Loucy (cell line): Measurements from ENCODE around the gene SMIM45.

Experiments
- H2AFZ ChIP-seq: fragments of 200-600 bp; sonication (generic); 2 replicates; pipeline ENCODE4 v1.6.0; 2016; ENCODE audit warnings: antibody characterized with exemption, mild to moderate bottlenecking, low read length, moderate library complexity
- H3F3A ChIP-seq: fragments of 200-600 bp; 2 replicates; pipeline ENCODE4 v1.6.0; 2016; ENCODE audit warnings: antibody characterized with exemption, low read depth, mild to moderate bottlenecking
- H3K27me3 ChIP-seq: fragments of 200-600 bp; sonication (generic); 2 replicates; pipeline ENCODE4 v1.6.1; 2014; ENCODE audit warnings: low read length, mild to moderate bottlenecking; ENCODE audit not compliant: insufficient read depth, poor library complexity, severe bottlenecking
- H3K36me3 ChIP-seq: fragments of 200-600 bp; sonication (generic); 2 replicates; pipeline ENCODE4 v1.6.1; 2016; ENCODE audit warnings: low read length; ENCODE audit not compliant: insufficient read depth
- H3K4me1 ChIP-seq: fragments of 200-600 bp; sonication (generic); 2 replicates; pipeline ENCODE4 v1.5.1; 2014; ENCODE audit warnings: low read length, mild to moderate bottlenecking; ENCODE audit not compliant: insufficient read depth, poor library complexity, severe bottlenecking
- H3K4me2 ChIP-seq: fragments of 200-600 bp; sonication (generic); 2 replicates; pipeline ENCODE4 v1.6.0; 2014; ENCODE audit warnings: antibody characterized with exemption, low read length, low read depth, mild to moderate bottlenecking; ENCODE audit not compliant: poor library complexity, severe bottlenecking
- H3K4me3 ChIP-seq: fragments of 200-600 bp; sonication (generic); 2 replicates; pipeline ENCODE4 v1.5.1; 2014; ENCODE audit warnings: low read length, mild to moderate bottlenecking, mixed read lengths; ENCODE audit not compliant: poor library complexity, severe bottlenecking
- H3K79me2 ChIP-seq: fragments of 200-600 bp; sonication (generic); 2 replicates; pipeline ENCODE4 v1.6.1; 2014; ENCODE audit warnings: low read length; ENCODE audit not compliant: insufficient read depth
- H3K9ac ChIP-seq: fragments of 200-600 bp; sonication (generic); 2 replicates; pipeline ENCODE4 v1.6.0; 2014; ENCODE audit warnings: mild to moderate bottlenecking, low read depth, low read length, moderate library complexity; ENCODE audit not compliant: poor library complexity, severe bottlenecking
- H3K9me2 ChIP-seq: fragments of 200-600 bp; sonication (generic); replicated peaks from 2 replicates; pipeline ENCODE4 v1.6.1; 2016; ENCODE audit warnings: low read depth, low read length, mixed read lengths
- H3K9me3 ChIP-seq: fragments of 200-600 bp; sonication (generic); 2 replicates; pipeline ENCODE4 v1.6.1; 2014; ENCODE audit warnings: mild to moderate bottlenecking, antibody characterized with exemption, low read length, low read depth; ENCODE audit not compliant: insufficient read depth
- H4K20me1 ChIP-seq: fragments of 200-600 bp; sonication (generic); 2 replicates; pipeline ENCODE4 v1.6.0; 2014; ENCODE audit warnings: antibody characterized with exemption, low read length, mild to moderate bottlenecking; ENCODE audit not compliant: insufficient read depth, poor library complexity, severe bottlenecking
- EZH2phosphoT487 ChIP-seq: fragments of 200-600 bp; IDR thresholded peaks from 2 replicates; pipeline ENCODE4 v1.6.1; 2018; ENCODE audit warnings: antibody characterized with exemption, mild to moderate bottlenecking, moderate library complexity, borderline replicate concordance
- TF ChIP-seq, protein P1 (sequence below): fragments of 200-600 bp; sonication (generic); conservative IDR thresholded peaks from 2 replicates; pipeline ENCODE4 v1.5.1; 2014; ENCODE audit warnings: mild to moderate bottlenecking, antibody characterized with exemption, low read length

The SMIM45 gene

DNA sequence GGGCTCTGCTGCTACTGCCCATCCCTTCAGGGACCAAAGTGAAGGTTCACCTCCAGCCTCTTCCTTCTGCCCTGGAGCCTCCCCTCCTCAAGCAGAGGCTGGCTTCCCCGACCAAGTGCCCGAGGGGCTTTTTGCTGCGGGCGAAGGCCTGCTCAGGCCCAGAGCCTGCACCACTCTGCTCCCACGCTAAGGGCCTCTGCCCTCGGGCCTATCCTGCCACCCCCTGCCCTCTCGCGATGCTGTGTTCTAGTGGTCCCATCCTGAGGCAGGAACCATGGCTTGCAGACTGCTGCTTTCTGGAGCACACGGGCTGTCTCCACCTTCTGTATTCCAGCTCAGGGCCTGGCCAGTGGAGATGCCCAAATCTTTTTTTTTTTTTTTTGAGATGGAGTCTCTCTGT lies 16.4 kb upstream of the SMIM45 start:
- Histone ChIP-seq H3K4me3 (no peak overlapping the region), H4K20me1 (peaks cover 9% of the 10 kb centered on the region), H3F3A (no peaks in the 10 kb centered on the region), H3K9me2 (no peaks in the 10 kb centered on the region), H3K27me3 (no peaks in the 10 kb centered on the region), H3K4me1 (peaks cover 6% of the 10 kb centered on the region), H3K4me2 (no peak overlapping the region), H3K79me2 (peaks cover 14% of the 10 kb centered on the region; the same call in 1 of the 2 replicates), H3K9ac (no peak overlapping the region), H2AFZ (no peak overlapping the region), H3K9me3 (no peaks in the 10 kb centered on the region), H3K36me3 (peaks cover 21% of the 10 kb centered on the region; the same call in 1 of the 2 replicates)
- TF ChIP-seq, protein P1, sequence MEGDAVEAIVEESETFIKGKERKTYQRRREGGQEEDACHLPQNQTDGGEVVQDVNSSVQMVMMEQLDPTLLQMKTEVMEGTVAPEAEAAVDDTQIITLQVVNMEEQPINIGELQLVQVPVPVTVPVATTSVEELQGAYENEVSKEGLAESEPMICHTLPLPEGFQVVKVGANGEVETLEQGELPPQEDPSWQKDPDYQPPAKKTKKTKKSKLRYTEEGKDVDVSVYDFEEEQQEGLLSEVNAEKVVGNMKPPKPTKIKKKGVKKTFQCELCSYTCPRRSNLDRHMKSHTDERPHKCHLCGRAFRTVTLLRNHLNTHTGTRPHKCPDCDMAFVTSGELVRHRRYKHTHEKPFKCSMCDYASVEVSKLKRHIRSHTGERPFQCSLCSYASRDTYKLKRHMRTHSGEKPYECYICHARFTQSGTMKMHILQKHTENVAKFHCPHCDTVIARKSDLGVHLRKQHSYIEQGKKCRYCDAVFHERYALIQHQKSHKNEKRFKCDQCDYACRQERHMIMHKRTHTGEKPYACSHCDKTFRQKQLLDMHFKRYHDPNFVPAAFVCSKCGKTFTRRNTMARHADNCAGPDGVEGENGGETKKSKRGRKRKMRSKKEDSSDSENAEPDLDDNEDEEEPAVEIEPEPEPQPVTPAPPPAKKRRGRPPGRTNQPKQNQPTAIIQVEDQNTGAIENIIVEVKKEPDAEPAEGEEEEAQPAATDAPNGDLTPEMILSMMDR = no peak
- no peak for TF ChIP-seq EZH2phosphoT487

DNA sequence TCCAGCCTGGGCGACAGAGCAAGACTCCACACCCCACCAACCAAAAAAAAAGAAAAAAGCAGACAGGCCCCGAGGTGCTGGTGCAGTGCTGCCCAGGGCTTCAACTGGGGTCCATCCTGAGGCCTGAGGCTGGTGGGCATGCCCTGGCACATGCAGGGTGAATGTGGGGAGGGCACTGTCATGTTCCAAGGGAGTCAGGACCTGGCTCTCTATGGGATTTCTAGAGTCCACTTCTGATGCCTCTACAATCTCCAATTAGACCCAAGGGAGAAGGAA lies 15.1 kb upstream of the SMIM45 start:
- Histone ChIP-seq H3K9ac (no peak overlapping the region), H3K79me2 (peaks cover 26% of the 10 kb centered on the region; the same call in 1 of the 2 replicates), H3K4me1 (peaks cover 14% of the 10 kb centered on the region), H3K4me2 (no peak overlapping the region), H3F3A (0 out of 2 replicates have a peak, but pooled peaks cover 2% of the 10 kb centered on the region), H3K9me3 (no peaks in the 10 kb centered on the region), H2AFZ (no peak overlapping the region), H3K4me3 (no peak overlapping the region), H3K36me3 (peaks cover 25% of the 10 kb centered on the region; the same call in 1 of the 2 replicates), H4K20me1 (peaks cover 14% of the 10 kb centered on the region), H3K9me2 (no peaks in the 10 kb centered on the region), H3K27me3 (no peaks in the 10 kb centered on the region)
- TF ChIP-seq, protein P1 = no peak
- TF ChIP-seq EZH2phosphoT487 = no peak

DNA sequence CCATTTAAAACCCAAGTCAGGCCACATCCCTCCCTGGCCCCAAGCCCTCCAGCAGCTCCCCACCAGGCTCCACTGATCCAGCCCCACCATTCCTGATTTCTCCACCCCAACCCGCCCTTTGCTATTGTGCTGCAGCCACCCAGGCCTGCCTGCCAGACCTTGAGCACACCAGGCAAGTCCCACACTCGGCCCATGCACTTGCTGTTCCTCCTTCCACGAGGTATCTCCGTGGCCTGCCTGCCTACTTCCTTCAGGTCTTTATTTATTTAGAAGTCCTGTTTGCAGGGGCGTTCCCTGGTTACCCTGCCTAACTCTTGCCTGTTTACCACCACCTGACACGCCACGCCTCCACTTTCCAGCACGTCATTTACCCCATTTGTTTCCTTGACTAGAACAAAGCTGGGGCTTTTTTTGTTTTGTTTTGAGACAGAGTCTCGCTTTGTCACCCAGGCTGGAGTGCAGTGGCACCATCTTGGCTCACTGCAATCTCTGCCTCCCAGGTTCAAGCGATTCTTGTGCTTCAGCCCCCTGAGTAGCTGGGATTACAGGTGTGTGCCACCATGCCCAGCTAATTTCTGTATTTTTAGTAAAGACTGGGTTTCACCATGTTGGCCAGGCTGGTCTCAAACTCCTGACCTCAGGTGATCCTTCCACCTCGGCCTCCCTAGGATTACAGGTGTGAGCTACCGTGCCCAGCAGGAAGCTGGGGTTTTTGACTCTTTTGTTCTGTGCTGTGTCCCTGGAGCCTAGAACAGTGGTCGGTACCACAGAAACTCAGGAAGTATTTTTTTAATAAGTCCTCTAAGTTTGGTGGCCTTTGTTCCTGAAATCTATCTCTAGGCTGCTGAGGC lies 11.7 kb upstream of the SMIM45 start:
- Histone ChIP-seq H3K4me2 (peak overlapping the region; percentile 66), H3F3A (0 out of 2 replicates have a peak, but pooled peaks cover 2% of the 10 kb centered on the region), H3K9ac (peak overlapping the region; percentile 41), H3K4me1 (peaks cover 29% of the 10 kb centered on the region), H4K20me1 (peaks cover 22% of the 10 kb centered on the region), H2AFZ (no peak overlapping the region), H3K27me3 (no peaks in the 10 kb centered on the region), H3K79me2 (peaks cover 54% of the 10 kb centered on the region), H3K9me2 (no peaks in the 10 kb centered on the region), H3K36me3 (peaks cover 46% of the 10 kb centered on the region), H3K4me3 (peak overlapping the region; percentile 50), H3K9me3 (no peaks in the 10 kb centered on the region)
- TF ChIP-seq, protein P1 = no peak
- TF ChIP-seq EZH2phosphoT487 = no peak
